NT2/D1 (cell line): Measurements from ENCODE around the gene MACO1.

Experiments used
- DNase-seq: peaks from one replicate; pipeline ENCODE4 v3.0.0-alpha.2; 2011; ENCODE audit warnings: low read depth, low spot score
- H3K27me3 ChIP-seq: 2 replicates; pipeline ENCODE4 v1.6.0; 2011; ENCODE audit warnings: mild to moderate bottlenecking; ENCODE audit not compliant: insufficient read length, insufficient read depth
- H3K36me3 ChIP-seq: 2 replicates; pipeline ENCODE4 v1.6.1; 2011; ENCODE audit warnings: mild to moderate bottlenecking, low read length, mixed read lengths; ENCODE audit not compliant: insufficient read depth, insufficient read length
- H3K4me1 ChIP-seq: 2 replicates; pipeline ENCODE4 v1.5.1; 2011; ENCODE audit not compliant: insufficient read depth, insufficient read length
- H3K4me3 ChIP-seq: 2 replicates; pipeline ENCODE4 v1.5.1; 2011; ENCODE audit warnings: low read depth; ENCODE audit not compliant: insufficient read length
- H3K9ac ChIP-seq: 2 replicates; pipeline ENCODE4 v1.6.0; 2011; ENCODE audit warnings: low read depth; ENCODE audit not compliant: insufficient read length
- H3K9me3 ChIP-seq: 2 replicates; pipeline ENCODE4 v1.5.1; 2011; ENCODE audit warnings: mild to moderate bottlenecking, low read length; ENCODE audit not compliant: insufficient read depth
- SUZ12 ChIP-seq: IDR thresholded peaks from 2 replicates; pipeline ENCODE4 v1.6.1; 2011; ENCODE audit not compliant: insufficient read length, insufficient read depth; ENCODE audit errors: extremely low read depth
- YY1 ChIP-seq: IDR thresholded peaks from 2 replicates; pipeline ENCODE4 v1.6.1; 2011; ENCODE audit not compliant: insufficient read length, insufficient read depth
- ZNF274 ChIP-seq: IDR thresholded peaks from 2 replicates; pipeline ENCODE4 v1.6.1; 2011; ENCODE audit warnings: mild to moderate bottlenecking, low read depth, low read length

MACO1 gene

DNA sequence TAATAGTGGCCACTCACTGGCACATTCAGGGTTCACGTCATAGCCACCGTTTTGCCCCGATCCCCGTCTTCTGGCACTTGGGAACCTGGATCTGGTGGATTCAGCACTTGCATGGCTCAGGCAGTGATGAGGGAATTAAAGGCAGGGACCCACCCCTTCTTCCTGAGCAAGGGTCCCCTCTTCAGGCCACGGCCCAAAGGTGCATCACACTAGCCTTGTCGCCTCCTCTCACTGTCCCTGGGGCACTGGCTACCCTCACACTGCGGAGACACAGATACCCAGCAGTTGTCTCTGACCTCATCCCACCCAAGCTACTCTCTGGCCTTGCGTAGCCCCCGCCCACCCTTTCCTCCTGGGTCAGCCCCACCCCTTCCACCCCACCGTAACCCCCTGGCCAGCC is 92.8 kb downstream of the MACO1 start:
- TF ChIP-seq SUZ12 (no peak), ZNF274 (no peak), YY1 (no peak)
- H3K4me3 ChIP-seq = no peak overlapping the region
- no peaks in the 10 kb centered on the region for H3K27me3 ChIP-seq
- H3K9me3 ChIP-seq = peaks cover 13% of the 10 kb centered on the region; the same call in 1 of the 2 replicates
- DNase-seq = peak; percentile 86
- H3K4me1 ChIP-seq = peaks cover 13% of the 10 kb centered on the region
- no peak overlapping the region for H3K9ac ChIP-seq
- H3K36me3 ChIP-seq = no peaks in the 10 kb centered on the region

DNA sequence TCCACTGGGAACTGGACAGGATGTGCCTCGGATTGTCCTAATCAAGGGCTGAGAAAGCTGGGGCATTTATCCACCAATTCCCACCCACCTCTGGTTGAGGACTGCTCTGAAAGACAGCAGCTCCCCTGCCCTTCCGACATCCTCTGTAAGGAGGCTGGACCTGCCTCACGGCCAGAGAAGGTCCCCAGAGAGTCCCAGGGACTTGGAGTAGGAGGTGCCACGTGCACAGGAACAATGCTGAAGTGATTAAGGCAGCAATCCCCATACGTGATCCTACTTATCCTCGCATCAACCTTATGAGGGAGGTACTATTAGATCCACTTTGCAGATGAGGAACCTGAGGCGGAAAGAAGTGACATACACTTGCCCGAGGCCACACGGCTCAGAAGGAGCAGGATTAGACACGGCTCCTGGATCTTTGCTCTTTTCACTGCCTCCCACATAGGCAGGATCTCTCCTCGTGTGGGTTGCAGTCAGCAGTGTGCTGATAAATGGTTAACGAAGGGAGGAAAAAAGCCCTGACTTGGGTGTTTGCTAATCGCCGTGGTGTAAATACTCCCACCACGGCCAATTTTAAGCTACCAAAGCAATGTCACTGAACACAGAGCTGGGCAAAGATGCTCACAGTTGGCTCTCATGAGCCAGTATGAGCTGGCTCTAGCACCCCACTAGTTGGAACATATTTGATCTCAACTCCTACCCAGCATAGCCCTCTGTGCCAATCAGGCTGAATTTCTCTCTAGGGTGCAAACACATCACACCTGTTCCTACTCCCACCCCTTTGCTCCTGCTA is 94.1 kb downstream of the MACO1 start:
- H3K9me3 ChIP-seq = peaks cover 13% of the 10 kb centered on the region; the same call in 1 of the 2 replicates
- TF ChIP-seq ZNF274 (no peak), SUZ12 (no peak), YY1 (no peak)
- no peak for DNase-seq
- H3K9ac ChIP-seq = no peak overlapping the region
- no peaks in the 10 kb centered on the region for H3K36me3 ChIP-seq
- H3K4me1 ChIP-seq = peaks cover 14% of the 10 kb centered on the region
- no peak overlapping the region for H3K4me3 ChIP-seq
- no peaks in the 10 kb centered on the region for H3K27me3 ChIP-seq

DNA sequence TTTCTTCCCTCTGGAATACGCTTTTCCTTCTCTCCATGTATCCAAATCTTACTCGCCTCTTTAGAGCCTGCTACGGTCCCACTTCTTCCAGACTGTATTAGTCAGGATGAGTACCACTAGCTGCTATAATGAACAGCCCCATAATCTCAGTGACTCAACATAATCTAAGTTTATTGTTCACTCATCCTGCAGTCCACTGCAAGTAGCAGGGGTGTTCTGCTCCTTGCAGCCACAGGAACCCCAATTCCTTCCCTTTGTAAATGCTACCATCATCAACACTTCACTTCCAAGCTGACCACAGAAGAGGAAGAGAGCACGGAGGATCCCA is 94.6 kb downstream of the MACO1 start:
- no peaks in the 10 kb centered on the region for H3K27me3 ChIP-seq
- peaks cover 17% of the 10 kb centered on the region for H3K4me1 ChIP-seq
- H3K9me3 ChIP-seq = peaks cover 13% of the 10 kb centered on the region; the same call in 1 of the 2 replicates
- no peak overlapping the region for H3K9ac ChIP-seq
- no peaks in the 10 kb centered on the region for H3K36me3 ChIP-seq
- DNase-seq = no peak
- H3K4me3 ChIP-seq = no peak overlapping the region
- no peak for TF ChIP-seq YY1
- no peak for TF ChIP-seq ZNF274
- no peak for TF ChIP-seq SUZ12

DNA sequence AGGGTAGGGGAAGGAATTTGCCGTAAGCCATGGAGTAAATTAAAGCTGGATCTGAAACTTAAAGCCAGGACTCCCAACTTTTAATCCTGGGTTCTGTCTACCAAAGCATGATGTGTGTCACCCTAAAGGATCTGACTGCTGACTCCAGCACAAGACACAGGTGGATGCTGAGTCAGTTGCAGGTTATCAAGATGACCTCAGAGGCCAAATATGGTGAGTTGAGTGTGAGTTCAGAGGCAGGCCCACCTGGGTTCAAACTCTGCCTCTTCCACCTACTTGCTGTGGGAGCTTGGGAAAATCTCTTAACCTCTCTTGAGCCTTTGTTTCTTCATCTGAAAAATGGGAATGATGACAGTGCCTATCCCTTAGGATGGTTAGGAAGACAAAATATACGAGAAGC is 96.1 kb downstream of the MACO1 start:
- Histone ChIP-seq H3K4me1 (peaks cover 23% of the 10 kb centered on the region), H3K36me3 (no peaks in the 10 kb centered on the region), H3K9me3 (peaks cover 13% of the 10 kb centered on the region; the same call in 1 of the 2 replicates), H3K4me3 (no peak overlapping the region), H3K27me3 (no peaks in the 10 kb centered on the region), H3K9ac (no peak overlapping the region)
- TF ChIP-seq ZNF274 (no peak), SUZ12 (no peak), YY1 (no peak)
- DNase-seq = no peak

DNA sequence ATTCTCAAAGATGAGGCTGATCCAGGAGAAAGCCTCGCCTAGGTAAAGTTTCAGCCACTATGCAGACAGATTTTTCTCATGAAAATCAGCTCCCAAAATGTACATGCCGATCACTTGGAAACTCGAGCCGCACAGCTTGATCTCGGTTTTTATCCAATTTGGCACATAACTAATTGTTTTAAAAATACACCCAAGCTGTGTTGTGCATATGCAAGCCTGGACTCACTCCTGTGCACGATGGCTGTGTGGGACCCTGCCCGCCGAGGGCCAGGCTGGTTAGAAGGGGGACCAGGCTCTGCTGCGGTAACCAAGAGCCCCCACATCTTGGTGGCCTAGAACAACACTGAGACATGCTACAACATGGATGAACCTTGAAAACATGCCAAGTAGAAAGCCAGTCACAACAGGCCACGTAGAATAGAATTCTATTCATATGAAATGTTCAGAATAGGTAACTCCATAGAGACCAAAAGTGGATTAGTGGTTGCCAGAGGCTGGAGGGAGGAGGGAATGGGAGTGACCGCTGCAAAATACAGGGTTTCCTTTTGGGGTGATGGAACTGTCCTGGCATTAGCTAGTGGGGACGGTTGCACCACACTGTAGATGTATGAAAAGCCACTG is 96.6 kb downstream of the MACO1 start:
- Histone ChIP-seq H3K27me3 (no peaks in the 10 kb centered on the region), H3K36me3 (no peaks in the 10 kb centered on the region), H3K9me3 (peaks cover 13% of the 10 kb centered on the region; the same call in 1 of the 2 replicates), H3K9ac (no peak overlapping the region), H3K4me3 (no peak overlapping the region), H3K4me1 (peaks cover 25% of the 10 kb centered on the region)
- no peak for DNase-seq
- no peak for TF ChIP-seq YY1
- no peak for TF ChIP-seq ZNF274
- no peak for TF ChIP-seq SUZ12

DNA sequence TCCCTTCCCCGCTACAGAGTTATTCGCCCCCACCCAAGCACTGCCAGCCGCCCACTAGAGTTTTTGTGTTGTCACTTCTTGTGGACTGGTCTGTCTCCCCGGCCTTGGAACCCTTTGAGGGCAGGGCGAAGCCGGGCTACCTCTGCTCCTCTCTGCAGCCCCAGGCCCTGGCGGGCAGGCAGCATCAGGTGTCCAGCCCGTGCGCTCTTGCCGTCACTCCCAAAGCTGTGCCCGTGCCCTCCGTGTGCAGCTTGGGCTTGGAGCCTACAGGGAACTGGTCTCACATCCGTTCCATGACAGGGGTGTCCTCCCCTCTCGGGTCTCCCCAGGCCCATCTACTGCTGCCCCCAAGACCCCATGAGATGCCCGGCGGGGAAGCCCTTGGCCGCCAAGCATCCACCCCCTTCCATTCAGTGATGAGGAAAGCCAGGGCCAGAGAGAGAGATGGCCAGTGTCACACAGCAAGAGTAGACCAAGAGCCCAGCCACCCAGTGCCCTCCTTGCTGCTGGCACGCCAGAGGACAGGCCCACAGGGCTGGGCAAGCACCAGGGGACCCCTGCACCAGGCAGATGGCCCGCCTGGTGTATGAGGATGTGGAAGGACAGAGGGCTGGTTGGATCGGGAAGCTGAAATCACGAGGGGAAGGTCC is 97.4 kb downstream of the MACO1 start:
- no peak for DNase-seq
- Histone ChIP-seq H3K9ac (no peak overlapping the region), H3K4me1 (peaks cover 28% of the 10 kb centered on the region), H3K36me3 (no peaks in the 10 kb centered on the region), H3K4me3 (no peak overlapping the region), H3K9me3 (peaks cover 13% of the 10 kb centered on the region; the same call in 1 of the 2 replicates), H3K27me3 (no peaks in the 10 kb centered on the region)
- TF ChIP-seq SUZ12 (no peak), YY1 (no peak), ZNF274 (no peak)

DNA sequence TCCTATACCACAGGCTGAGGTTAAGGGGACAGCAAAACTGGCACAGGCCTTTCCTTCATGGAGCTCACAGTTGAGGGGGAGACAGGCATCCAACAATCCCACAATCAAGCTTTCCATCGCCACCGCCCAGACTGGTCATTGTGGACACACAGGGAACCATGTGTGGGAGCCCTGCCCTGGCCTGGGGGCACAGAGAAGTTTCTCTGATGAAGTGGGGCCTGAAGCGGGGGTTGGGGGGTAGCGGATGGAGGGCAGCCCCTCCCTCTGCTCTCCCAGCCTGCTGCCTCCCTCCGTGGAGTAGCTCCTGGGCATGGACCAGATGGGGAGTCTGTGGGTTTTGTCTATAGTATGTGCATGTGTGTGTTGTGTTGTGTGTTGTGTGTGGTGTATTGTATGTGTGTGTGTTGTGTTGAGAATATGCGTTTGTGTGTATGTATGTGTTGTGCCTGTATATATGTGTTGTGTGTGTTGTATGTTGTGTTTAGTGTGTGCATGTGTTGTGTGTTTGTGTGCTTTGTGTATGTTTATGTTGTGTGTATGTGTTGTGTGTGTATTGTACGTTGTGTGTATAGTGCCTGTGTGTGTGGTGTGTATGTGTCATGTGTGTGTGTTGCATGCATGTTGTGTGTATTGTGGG is 98.3 kb downstream of the MACO1 start:
- DNase-seq = no peak
- peaks cover 13% of the 10 kb centered on the region; the same call in 1 of the 2 replicates for H3K9me3 ChIP-seq
- no peak overlapping the region for H3K9ac ChIP-seq
- TF ChIP-seq YY1 = no peak
- no peak for TF ChIP-seq ZNF274
- no peak for TF ChIP-seq SUZ12
- H3K27me3 ChIP-seq = no peaks in the 10 kb centered on the region
- no peak overlapping the region for H3K4me3 ChIP-seq
- no peaks in the 10 kb centered on the region for H3K36me3 ChIP-seq
- H3K4me1 ChIP-seq = peaks cover 21% of the 10 kb centered on the region
